ENCODE results near the gene KBTBD12.

Gene KBTBD12

DNA sequence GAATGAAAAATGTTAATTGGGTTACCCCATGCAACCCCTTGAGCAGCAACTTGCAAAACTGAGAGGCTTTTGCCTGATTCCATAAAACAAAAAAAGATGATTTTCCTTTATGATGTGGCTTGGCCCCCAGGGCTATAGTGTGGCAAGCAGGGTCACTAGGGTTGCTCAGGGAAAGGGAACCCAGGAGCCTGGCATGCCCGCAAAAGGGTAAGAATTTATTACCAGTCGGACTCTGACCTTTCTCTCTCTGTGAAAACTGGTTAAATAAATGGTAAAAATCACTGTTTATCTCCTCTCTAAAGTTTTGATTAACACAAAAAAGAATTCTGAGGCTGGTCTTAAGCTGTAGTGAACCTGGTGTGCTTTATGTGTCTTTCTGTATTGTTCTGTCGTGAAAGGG is 99.5 kb downstream of the KBTBD12 start:
- no peak for DNase-seq (ENCODE audit: low read depth in 2 of 2)

DNA sequence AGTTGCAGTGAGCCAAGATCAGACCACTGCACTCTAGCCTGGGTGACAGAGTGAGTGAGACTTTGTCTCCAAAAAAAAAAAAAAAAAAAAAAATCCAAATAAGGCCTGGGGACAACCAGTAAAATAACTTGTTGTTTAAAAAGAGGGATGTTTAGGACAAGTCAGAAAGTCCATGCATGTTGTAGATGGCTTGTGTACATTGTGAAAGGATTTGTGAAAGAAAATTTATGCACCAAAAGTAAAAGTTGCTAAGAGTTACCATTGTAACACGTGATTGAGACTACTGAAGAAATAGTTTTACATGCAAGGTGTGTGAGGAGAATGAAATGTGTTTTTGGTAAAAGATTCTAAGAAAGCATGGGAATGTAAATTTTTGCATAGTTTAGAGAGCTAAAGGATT is 101.5 kb downstream of the KBTBD12 start:
- DNase-seq (ENCODE audit: low read depth in 2 of 2): no peak

DNA sequence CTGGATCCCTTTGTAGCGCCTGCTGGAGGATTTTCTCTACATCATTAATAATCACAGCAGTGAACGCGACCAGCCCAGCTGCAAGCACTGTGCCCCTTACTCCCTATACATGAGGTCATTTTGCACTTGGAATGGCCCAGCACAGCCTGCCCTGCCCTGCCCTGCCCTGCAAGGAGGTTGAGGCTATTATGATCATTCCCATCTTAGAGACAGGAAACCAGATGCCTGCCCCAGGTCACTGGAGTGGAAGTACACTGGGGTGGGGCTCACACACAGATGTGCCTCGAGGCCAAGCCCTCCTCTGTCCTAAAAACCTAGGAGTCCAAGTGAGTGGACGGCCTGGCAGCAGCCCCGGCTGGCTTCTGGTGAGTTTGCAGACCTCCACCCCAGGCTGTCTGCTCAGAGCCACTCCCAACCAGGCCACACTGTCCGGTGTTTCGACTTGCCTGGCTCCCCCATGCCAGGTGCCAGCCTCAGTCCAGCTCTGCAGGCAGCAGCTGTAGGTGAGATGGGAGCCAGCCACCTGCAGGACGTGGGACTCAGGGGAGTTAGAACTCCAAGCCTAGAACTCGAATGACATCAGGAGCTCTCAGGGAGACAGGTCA is 106.8 kb downstream of the KBTBD12 start:
- DNase-seq (ENCODE audit: low read depth in 2 of 2): no peak

DNA sequence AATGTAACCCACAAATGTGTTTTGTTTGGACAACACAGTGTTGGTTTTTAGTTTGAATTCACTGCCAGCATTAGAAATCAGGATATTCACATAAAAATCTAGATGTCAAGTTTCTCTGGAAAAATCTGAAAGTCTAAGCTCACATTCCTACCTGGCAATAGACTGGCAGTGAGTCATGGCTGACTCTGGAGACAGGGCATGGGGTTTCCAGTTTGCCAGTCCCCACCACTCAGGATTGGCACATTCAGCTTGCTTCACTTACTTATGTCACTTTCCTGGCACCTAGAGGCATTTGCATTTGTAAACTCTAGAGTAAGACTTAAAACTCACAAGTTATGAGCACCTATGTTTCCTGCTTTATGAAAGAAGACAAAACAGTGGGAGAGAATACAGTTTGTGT is 118.1 kb downstream of the KBTBD12 start:
- DNase-seq (ENCODE audit: low read depth in 2 of 2): no peak

DNA sequence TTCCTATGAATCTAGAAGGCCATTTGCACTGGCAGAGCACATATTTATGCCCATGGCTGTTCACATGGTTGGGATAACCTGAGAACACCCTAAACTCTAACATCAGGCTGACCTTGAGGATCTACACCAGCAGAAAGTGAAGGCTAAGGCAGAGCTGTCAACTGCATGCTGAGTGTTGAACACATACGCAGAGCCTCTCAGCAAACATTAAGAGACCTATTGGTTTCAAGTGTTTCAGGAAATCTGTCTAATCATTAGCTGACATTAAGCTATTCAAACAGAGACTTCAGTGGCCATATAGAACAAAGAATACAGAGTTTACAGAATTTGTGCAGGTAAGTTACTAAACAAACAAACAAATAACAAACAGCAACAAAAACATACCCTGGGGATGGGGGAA is 121.1 kb downstream of the KBTBD12 start:
- DNase-seq (ENCODE audit: low read depth in 2 of 2): no peak

Measured in stimulated activated CD8-positive, alpha-beta memory T cell treated with anti-CD3 and anti-CD28 coated beads, Interleukin-2, amount 100 ng/mL, for 1 hour (primary cell).